ENCODE measurements around the gene C1QTNF6. TPM values are rescaled to one million over a fixed set of nuclear protein-coding genes. Genes with fewer than 3 reads are reported as not detected.

C1QTNF6 gene
- total RNA-seq, 1 experiment from 2014 or later, result 15.2 TPM

- H3K9me2 ChIP-seq (ENCODE audit: insufficient read depth), result no peaks in the 10 kb centered on the region
- DNase-seq (ENCODE audit: low read depth, low spot score) (no peak), ATAC-seq (no peak)
- ChIA-PET CTCF (no interaction called here), RAD21 (ENCODE audit: low non-redundant PET in 1 of 2, low total read pairs in 2 of 2, uncharacterized antibody in 2 of 2, unreplicated experiment in 2 of 2) (no interaction called here), POLR2A (no interaction called here)
- H3K4me2 ChIP-seq (ENCODE audit: low read length), result no peak overlapping the region
- no peak overlapping the region for H3K27ac ChIP-seq (ENCODE audit: low read depth, low read length)
- H3K4me3 ChIP-seq (replicated peaks in 1 of 2; ENCODE audit: low read depth in 1 of 2, low read length in 2 of 2), result no peak overlapping the region
- H4K20me1 ChIP-seq (ENCODE audit: insufficient read depth), result no peaks in the 10 kb centered on the region
- TF ChIP-seq CTCF (IDR thresholded peaks at IDR 0.05 in 2 of 3, conservative IDR thresholded peaks at IDR 0.05 in 1 of 3; ENCODE audit: borderline replicate concordance in 1 of 3, insufficient read depth in 1 of 3, low read depth in 2 of 3, low read length in 2 of 3) (no peak), SRF (IDR thresholded peaks at IDR 0.05; ENCODE audit: low read depth) (no peak), EGR1 (IDR thresholded peaks at IDR 0.05; ENCODE audit: low read depth) (no peak), EZH2 (IDR thresholded peaks at IDR 0.05) (no peak), ELF1 (IDR thresholded peaks at IDR 0.05; ENCODE audit: borderline replicate concordance, low read depth) (no peak), ATF3 (IDR thresholded peaks at IDR 0.05) (no peak), SIN3A (IDR thresholded peaks at IDR 0.05; ENCODE audit: low read depth) (no peak), ZFX (IDR thresholded peaks at IDR 0.05) (no peak), MAX (IDR thresholded peaks at IDR 0.05) (no peak), EZH2phosphoT487 (IDR thresholded peaks at IDR 0.05; ENCODE audit: borderline replicate concordance) (no peak), CEBPB (IDR thresholded peaks at IDR 0.05; ENCODE audit: low read depth) (no peak), REST (IDR thresholded peaks at IDR 0.05; ENCODE audit: low read depth) (no peak), ZNF274 (IDR thresholded peaks at IDR 0.05; ENCODE audit: low read depth, low read length) (no peak), FOSL1 (IDR thresholded peaks at IDR 0.05; ENCODE audit: low read depth) (no peak), RAD21 (IDR thresholded peaks at IDR 0.05; ENCODE audit: low read depth) (no peak), YY1 (IDR thresholded peaks at IDR 0.05; ENCODE audit: extremely low read depth, insufficient replicate concordance, low read depth, low read length) (no peak)
- no peak overlapping the region for H3K9ac ChIP-seq (ENCODE audit: low read length)
- H3K4me1 ChIP-seq (ENCODE audit: control insufficient read depth in 1 of 2, insufficient read depth in 2 of 2, low read length in 2 of 2), result peaks cover 0 to 5% of the 10 kb centered on the region in 2 experiments; a peak in 2 of 4 replicates
- peaks cover 0 to 7% of the 10 kb centered on the region in 2 experiments; a peak in 1 of 4 replicates for H3K36me3 ChIP-seq (ENCODE audit: control insufficient read depth in 1 of 2, insufficient read depth in 2 of 2, low read length in 2 of 2)
- intact Hi-C loops (cut with micrococcal nuclease), result no loop called here
- H3K27me3 ChIP-seq (ENCODE audit: insufficient read depth, low read length), result no peaks in the 10 kb centered on the region
- no TSS peak for BruUV-seq (replicated peaks)
- no peaks in the 10 kb centered on the region for H3K79me2 ChIP-seq (ENCODE audit: insufficient read depth, low read length)
- no peak overlapping the region for H2AFZ ChIP-seq (ENCODE audit: low read depth, low read length, poor library complexity, severe bottlenecking)
- peaks cover 0 to 6% of the 10 kb centered on the region in 2 experiments; a peak in 1 of 4 replicates for H3K9me3 ChIP-seq (ENCODE audit: control insufficient read depth in 1 of 2, insufficient read depth in 1 of 2, low read depth in 1 of 2, low read length in 2 of 2)
Observed at GRCh38 chr22:37220543-37220981, 32.5 kb upstream of the C1QTNF6 start.

Data from HCT116 (cell line).